ENCODE measurements around the gene ADGRG1.

The ADGRG1 gene

DNA sequence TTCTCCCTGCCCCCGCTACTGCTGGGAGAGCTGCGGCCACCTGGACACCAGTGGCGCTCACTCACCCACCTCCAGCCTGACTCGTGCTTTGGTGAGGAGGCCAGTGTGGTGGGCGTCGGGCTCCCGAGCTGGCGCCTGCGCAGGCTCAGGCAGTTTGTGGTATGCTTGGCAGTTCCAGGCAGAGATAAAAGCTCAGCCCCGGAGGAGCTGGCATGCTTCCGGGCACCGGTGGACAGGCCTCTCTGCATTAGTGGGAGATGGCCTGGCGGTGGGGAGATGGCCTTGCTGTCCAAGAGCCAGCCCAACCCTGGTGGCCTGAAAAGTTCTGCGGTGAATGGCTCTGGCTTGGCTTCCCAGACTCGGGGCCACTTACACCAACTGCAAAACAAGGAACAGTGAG is 4.1 kb downstream of the ADGRG1 start:
- no peak for DNase-seq
- H3K9me3 ChIP-seq = no peaks in the 10 kb centered on the region
- no peaks in the 10 kb centered on the region for H3K36me3 ChIP-seq
- TF ChIP-seq, protein P1, sequence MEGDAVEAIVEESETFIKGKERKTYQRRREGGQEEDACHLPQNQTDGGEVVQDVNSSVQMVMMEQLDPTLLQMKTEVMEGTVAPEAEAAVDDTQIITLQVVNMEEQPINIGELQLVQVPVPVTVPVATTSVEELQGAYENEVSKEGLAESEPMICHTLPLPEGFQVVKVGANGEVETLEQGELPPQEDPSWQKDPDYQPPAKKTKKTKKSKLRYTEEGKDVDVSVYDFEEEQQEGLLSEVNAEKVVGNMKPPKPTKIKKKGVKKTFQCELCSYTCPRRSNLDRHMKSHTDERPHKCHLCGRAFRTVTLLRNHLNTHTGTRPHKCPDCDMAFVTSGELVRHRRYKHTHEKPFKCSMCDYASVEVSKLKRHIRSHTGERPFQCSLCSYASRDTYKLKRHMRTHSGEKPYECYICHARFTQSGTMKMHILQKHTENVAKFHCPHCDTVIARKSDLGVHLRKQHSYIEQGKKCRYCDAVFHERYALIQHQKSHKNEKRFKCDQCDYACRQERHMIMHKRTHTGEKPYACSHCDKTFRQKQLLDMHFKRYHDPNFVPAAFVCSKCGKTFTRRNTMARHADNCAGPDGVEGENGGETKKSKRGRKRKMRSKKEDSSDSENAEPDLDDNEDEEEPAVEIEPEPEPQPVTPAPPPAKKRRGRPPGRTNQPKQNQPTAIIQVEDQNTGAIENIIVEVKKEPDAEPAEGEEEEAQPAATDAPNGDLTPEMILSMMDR (IDR thresholded peaks at IDR 0.05; ENCODE audit: low read depth, low read length) = no peak
- H3K4me3 ChIP-seq (ENCODE audit: low read depth, low read length) = no peak overlapping the region
- no peaks in the 10 kb centered on the region for H3K27me3 ChIP-seq
- H3K4me1 ChIP-seq = peaks cover 8% of the 10 kb centered on the region

DNA sequence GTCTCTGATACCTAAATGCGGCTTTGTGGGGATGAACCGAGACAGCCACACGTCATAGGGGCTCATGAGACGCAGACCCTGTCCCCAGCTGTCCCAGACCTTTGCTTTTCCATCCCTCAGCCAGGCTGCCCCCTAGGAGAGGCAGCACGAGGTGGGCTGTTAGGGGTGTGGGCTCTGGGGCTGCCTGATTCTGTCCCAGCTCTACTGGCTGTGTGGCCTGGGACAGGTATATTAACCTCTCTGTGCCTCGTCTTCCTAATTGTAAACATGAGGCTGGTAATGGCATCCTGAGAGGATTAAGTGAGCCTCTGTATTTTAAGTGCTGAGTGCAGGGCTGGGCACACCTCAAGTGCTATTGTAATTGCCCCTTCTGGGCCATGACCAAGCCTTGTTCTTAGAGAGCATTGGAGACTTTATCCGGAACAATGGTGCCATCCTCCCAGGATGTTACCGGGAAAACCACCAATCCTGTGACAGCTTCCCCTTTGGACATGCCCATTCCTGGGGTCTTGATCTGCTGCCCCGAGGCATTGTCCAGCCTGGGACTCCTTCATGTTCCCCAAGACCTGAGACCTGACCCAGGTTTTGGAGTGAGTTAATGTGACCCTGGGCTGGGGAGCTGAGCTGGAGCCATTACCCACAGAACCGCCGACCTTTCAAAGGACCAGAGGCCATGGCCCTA is 5.1 kb downstream of the ADGRG1 start:
- no peak for DNase-seq
- peaks cover 1% of the 10 kb centered on the region for H3K4me1 ChIP-seq
- no peak overlapping the region for H3K4me3 ChIP-seq (ENCODE audit: low read depth, low read length)
- H3K27me3 ChIP-seq = no peaks in the 10 kb centered on the region
- no peaks in the 10 kb centered on the region for H3K9me3 ChIP-seq
- H3K36me3 ChIP-seq = no peaks in the 10 kb centered on the region
- TF ChIP-seq, protein P1 (IDR thresholded peaks at IDR 0.05; ENCODE audit: low read depth, low read length) = no peak

DNA sequence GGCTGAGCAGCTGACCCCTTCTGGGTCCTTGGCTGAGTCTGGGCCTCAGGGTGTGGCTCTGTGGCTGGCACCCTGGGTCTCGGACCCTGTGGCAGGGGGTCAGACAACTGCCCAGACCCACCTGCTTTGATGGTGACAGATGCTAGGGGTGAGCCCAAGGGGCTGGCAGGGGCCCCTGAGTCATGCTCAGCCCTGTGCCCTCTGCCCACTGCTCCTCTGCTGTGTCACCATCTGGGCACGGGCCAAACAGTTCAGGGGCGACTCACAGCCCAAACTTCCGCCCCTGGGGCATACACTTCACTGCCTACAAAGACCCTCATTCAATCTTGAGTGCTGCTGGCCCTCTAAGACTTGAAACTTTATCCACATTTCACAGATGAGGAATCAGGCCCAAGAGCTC is 5.7 kb downstream of the ADGRG1 start:
- no peaks in the 10 kb centered on the region for H3K27me3 ChIP-seq
- no peaks in the 10 kb centered on the region for H3K9me3 ChIP-seq
- no peak overlapping the region for H3K4me3 ChIP-seq (ENCODE audit: low read depth, low read length)
- no peak for DNase-seq
- H3K4me1 ChIP-seq = no peaks in the 10 kb centered on the region
- TF ChIP-seq, protein P1 (IDR thresholded peaks at IDR 0.05; ENCODE audit: low read depth, low read length) = no peak
- no peaks in the 10 kb centered on the region for H3K36me3 ChIP-seq

DNA sequence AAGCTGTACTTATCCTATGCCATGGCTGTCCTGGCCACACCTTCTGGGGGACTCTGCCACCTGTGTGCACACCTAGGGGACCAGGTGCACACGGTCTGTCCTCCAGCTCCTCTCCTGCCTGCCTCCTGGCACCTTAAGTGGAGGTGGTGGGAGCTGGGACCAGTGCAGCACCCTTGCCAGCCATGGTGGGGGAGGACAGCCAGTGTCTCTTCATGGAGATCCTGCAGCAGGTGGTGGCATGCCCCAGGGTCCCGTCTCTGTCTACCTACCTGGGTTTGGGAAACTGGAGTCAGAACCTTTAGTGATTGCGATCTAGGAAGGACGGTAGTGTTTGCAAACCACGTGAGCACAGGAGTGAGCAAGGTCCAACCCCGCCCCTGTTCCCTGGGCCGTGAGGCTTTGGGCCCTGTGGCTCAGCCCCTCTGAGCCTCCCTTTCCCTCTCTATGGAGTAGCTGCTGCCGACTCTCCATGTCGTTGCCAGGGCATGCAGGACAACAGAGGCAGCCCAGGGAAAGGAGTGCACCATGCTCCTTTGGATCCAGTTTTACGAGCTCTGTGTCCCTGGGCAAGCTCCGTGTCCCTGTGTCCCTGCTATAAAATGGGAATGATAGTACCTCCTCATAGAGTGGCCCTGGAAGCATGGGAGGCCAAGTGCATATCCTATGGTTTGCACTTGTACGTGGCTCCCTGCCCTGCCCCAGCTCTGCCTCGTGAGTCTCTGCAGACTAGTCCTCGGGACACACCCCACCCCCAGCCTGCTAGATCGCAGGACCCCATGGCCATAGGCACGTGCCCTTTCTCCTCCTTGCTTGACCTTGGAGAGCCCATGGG is 7.1 kb downstream of the ADGRG1 start:
- Histone ChIP-seq H3K4me3 (ENCODE audit: low read depth, low read length) (no peak overlapping the region), H3K9me3 (no peaks in the 10 kb centered on the region), H3K27me3 (no peaks in the 10 kb centered on the region), H3K4me1 (peaks cover 5% of the 10 kb centered on the region; the same call in 1 of the 2 replicates), H3K36me3 (no peaks in the 10 kb centered on the region)
- no peak for DNase-seq
- TF ChIP-seq, protein P1 (IDR thresholded peaks at IDR 0.05; ENCODE audit: low read depth, low read length) = no peak

DNA sequence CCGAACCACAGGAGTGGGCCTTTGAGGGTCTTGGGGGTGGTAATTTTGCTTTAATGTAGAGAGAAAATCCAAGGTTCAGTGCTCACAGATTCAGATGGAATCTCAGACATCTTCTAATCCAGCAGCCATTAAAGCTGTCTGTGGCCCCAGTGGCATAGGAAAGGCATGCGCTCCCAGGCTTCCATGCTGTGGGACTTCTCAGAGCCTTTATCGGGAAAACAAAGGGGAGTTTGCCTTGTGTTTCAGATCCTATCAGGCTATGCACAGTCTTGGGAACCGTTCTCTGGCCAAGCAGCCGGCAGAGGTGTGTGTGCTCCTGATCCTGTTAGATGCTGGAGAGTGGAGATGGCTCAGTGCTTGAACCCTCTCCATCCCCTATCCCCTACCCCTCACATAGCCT is 7.8 kb downstream of the ADGRG1 start:
- DNase-seq = no peak
- Histone ChIP-seq H3K36me3 (no peaks in the 10 kb centered on the region), H3K4me3 (ENCODE audit: low read depth, low read length) (no peak overlapping the region), H3K4me1 (peaks cover 5% of the 10 kb centered on the region; the same call in 1 of the 2 replicates), H3K9me3 (no peaks in the 10 kb centered on the region), H3K27me3 (no peaks in the 10 kb centered on the region)
- TF ChIP-seq, protein P1 (IDR thresholded peaks at IDR 0.05; ENCODE audit: low read depth, low read length) = no peak

DNA sequence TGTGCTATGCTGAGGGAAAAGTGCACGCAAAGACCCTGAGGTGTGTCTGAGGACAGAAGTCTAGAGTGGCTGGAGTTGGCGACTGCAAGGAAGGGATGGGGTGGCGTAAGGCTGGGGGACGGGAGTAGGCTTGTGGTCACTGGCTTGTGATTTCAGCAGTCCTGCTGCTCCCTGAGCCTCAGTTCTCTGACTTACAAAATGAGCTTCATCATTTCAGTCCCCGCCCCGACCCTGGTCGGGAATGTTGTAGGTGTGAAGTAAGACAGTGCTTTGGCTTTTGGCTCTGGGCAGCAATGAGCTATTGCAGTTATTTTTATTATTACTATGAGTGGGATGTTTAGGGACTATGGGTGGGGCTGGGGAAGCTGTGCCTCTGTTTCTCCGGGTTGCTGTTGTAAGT is 8.6 kb downstream of the ADGRG1 start:
- TF ChIP-seq, protein P1 (IDR thresholded peaks at IDR 0.05; ENCODE audit: low read depth, low read length) = no peak
- H3K4me3 ChIP-seq (ENCODE audit: low read depth, low read length) = no peak overlapping the region
- no peaks in the 10 kb centered on the region for H3K9me3 ChIP-seq
- no peak for DNase-seq
- H3K36me3 ChIP-seq = no peaks in the 10 kb centered on the region
- H3K27me3 ChIP-seq = no peaks in the 10 kb centered on the region
- H3K4me1 ChIP-seq = peaks cover 5% of the 10 kb centered on the region; the same call in 1 of the 2 replicates
